Measurements from ENCODE around the gene KCNK4.

Gene KCNK4

GRCh38 chr11:64269540-64270220, 21.4 kb upstream of the KCNK4 start:
- peak; percentile 97 for DNase-seq

DNA sequence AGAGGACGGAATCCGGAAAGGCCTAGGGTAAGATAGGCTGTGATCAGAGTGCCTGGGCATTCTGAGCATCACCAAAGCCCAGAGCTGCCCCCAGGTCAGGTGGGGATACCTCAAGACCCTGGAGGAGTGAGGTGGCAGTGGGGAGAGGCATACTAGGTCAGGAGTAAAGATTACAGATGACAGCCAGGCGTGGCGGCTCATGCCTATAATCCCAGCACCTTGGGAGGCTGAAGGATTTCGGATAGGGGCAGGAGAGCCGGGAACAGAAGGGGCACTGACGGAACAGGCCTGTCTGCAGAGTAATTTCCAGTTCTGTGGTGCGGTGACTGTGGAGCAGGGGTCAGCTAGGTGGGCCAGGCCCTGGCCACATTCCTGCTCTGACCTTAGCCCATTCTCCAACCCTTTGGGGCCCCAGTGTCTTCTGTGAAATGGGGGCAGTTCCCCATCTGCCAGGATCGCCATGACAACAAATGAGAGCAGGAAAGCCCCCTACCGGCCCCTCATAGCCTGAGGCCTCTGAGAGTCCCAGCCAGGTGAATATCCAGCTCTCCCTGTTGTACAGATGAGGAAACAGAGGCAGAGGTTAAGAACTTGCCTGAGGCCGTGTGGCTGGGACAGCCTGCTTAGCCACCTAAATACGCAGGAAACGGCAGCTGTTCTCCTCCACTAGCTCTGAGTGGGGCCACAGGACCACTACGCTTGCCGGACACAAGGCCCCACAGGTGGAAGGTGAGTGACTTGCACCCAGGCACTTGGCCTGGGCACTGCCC, 15.9 kb upstream of the KCNK4 start:
- DNase-seq, result no peak

DNA sequence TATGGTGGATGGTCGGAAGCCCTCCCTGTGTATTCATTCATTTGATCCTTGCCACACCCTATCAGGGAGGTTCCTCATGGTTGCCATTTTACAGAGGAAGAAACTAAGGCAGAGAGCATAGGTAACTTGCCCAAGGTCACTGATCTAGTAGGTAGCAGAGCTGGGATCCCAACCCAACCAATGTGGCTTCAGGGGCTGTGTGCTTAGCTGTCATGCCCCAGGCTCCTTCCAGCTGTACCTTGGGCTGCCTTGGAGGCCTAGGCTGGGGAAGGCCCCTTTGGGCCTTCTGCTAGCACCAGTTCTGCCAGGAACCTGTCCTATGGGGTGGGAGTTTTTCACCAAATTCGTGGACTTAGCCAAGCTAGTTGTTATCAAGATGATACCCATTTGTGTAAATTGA, 15.3 kb upstream of the KCNK4 start:
- DNase-seq, result no peak

DNA sequence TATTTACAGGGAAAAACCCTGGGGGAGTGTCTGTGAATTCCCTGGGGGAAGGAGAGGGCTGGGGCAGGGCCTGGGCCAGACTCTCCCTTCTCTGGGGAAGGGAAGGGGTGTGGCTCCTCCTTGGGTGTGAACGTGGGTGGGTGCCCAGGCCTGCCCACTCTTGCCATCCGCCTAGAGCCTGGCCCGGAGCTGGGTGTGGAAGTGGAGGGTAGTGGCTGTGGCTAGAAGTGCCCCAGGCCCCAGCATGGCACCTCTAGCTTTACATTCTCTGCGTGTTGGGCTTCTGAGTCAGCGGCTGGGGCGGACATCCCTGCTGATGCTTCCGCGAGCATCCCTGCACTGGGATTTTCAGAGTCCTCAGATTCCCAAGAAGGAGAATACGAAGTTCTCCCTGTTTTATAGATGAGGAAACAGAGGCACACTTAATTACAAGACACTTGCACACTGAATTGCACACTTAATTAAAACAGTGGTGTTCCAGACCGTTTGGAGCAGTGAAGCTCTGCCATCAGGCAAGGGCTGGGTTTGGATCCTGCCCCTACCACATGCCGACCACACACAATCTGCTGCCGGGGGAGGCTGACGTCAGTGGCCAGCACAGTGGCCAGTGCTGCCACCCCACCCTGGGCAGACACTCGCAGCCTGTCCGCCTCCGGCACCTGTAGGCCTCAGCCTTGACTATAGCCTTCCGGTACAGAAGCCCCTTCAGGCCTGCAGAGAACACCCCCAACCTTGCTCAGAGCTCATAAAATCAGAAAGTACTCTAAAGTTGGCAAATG, 14.3 kb upstream of the KCNK4 start:
- no peak for DNase-seq

DNA sequence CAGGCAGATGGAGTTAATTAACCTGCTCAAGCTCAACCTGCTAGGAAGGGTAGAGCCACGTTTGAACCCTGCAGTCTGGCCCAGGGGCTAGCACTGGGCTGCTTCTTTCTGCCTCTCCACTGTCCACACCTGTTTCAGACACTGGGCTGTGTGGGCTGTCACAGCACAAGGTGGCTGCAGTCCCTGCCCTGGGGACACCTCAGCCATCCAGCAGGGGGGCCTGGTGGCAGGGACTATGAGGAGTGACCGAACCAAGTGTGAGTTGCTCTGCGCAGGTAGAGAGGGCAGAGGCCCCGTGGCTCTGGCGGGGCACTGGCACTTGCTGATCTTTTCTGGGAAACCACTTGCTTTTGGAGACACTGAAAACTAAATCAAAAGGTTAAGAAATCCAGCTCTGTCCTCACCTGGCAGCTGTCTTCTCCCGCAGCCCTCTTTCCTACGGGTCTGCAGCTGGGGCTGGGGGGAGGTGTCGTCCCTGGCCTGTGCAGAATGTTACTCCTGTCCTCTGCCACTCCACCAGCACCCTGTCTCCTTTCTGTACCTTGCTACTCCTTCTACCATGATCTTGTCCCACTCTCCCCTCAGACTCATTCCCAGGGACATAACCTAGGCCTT, 12.4 kb upstream of the KCNK4 start:
- no peak for DNase-seq

DNA sequence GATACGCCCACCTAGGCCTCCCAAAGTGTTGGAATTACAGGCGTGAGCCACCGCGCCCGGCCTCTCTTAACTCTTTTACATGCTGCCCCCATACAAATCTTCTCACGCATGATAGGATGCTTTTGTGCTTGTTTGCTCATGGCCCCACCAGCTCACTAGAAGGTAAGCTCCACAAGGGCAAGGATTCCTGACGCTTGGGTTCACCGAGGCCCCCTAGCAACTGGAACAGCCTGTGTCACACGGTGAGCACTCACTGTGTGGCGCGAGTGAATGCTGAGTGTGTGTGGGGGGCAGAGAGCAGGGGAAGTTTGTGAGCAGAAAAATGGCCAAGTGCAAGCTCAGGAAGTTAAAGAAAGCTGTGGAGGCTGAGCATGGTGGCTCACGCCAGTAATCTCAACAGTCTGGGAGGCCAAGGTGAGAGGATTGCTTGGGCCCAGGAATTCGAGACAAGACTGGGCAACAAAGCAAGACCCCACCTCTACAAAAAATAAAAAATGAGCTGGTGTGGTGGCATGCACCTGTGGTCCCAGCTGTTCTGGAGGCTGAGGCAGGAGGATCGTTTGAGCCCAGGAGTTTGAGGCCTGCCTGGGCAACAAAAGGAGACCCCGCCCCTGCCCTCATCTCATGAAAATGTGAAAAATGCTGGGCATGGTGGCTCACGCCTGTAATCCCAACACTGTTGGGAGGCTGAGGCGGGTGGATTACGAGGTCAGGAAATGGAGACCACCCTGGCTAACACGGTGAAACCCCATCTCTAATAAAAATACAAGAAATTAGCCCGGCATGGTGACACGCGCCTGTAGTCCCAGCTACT, 8.9 kb upstream of the KCNK4 start:
- no peak for DNase-seq

DNA sequence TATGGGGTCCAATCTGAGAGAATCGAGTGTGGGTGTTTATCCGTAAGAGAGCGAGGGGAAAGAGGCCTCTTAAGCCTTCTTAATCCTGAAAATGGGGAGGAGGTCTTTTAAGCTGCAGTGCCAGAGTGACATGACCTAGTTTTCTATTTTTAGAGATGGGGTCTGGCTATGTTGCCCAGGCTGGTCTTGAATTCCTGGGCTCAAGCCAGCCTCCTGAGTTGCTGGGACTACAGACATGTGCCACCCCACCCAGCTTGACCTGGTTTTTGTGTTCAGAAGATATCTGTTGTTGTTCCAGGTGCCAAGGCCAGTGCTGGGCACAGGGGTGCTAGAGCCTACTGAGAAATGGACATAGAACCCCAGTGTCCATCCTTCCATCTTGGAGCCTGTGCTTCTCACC, 8.0 kb upstream of the KCNK4 start:
- no peak for DNase-seq

- DNase-seq, result peak; percentile 94
Observed at GRCh38 chr11:64284048-64284961, 6.8 kb upstream of the KCNK4 start, which contains the start of gene BAD. BAD (minus strand) TSS chr11:64284665; CDS start chr11:64284368, 297 bp downstream.

DNA sequence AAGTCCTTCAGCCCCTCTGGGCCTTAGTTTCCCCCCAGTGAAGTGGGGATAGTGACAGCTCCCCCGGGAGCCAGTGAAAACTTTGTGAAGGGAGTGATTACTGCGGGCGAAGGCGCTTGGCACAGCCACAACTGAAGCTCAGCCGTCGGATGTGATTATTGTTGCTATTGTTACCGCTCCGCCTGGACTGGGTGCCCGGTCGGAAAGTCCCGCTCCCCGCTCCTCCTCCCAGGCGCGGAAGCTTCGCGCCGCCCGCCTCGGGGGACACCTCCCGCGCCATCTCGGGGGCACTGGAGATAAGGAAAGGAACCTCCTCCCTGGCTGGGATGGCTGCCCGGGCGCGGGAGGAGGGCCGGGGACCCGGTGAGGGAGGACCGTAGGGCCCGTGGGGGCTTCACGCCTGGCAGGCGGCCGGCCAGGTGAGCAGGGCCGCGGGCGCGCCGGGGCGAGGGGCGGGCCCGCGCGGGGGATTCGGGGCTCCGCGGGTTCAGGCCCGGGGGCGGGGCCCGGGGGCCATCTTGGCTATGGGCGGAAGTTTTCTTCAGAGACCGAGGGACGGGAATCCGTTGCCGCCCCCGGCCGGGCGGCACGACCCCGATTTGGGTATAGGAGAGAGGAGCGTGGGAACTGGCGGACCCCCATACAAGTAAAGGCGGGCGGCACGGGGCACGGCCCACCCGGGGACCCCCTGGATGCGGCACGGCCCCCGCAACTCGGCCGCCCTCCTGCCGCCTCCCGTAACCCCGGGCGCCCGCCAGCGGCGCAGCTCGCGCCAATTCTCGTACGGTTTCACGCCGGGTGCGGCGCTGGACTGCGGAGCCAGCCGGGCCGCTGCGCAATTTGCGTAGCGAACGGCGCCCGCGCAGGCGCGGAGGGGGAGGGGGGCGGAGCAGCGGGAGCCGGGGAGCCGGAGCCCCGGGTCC, 5.9 kb upstream of the KCNK4 start, which contains the start of gene GPR137:
Gene GPR137 (plus strand): TSS at position 887 of the 923 bp plus-strand sequence. CDS start 677 bp downstream, outside the sequence.
- DNase-seq, result peak; percentile 67

DNA sequence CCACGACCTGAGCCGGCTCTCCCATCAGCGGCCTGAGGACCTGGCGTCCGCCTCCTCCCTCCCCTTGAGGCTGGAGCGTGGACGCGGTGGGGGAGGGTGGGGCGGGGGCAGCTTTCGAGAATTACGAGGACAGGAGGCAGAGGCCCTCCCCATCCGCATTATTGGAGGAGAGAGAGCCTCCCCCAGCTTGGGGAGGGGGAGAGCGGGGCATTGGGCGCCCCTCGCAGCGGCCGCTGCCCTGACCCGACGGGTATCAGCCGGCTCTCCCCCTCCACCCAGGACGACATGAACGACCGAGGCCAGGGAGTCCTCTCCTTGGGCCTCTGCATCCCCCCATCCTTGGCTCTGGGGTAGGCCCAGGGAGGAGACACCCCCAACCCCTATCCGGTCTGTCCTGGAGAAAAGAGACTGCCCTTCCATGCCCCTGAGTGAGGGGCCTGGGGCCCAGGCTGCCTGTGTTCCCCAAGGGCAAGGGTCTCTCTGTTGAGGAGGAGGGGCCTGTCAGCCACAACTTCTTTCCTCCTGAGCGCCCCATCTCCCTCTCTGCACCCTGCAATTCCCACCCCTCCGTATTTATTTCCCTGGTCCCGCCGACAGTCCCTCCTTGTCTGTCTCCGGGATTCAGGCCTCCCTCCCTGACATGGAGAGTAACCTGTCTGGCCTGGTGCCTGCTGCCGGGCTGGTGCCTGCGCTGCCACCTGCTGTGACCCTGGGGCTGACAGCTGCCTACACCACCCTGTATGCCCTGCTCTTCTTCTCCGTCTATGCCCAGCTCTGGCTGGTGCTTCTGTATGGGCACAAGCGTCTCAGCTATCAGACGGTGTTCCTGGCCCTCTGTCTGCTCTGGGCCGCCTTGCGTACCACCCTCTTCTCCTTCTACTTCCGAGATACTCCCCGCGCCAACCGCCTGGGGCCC, 5.0 kb upstream of the KCNK4 start:
- DNase-seq, result peak; percentile 15

DNA sequence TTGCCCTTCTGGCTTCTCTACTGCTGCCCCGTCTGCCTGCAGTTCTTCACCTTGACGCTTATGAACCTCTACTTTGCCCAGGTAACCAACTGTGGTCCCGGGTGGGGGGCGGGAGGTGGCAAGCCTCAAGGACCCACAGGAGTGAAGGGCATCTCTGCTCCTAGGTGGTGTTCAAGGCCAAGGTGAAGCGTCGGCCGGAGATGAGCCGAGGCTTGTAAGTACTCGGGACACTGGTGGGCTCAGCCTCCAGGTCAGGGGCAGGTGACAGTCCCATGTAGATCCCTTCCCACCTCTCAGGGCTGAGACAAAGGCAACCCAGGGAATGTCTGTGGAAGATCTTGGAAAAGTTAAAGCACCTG, 4.3 kb upstream of the KCNK4 start:
- no peak for DNase-seq

DNA sequence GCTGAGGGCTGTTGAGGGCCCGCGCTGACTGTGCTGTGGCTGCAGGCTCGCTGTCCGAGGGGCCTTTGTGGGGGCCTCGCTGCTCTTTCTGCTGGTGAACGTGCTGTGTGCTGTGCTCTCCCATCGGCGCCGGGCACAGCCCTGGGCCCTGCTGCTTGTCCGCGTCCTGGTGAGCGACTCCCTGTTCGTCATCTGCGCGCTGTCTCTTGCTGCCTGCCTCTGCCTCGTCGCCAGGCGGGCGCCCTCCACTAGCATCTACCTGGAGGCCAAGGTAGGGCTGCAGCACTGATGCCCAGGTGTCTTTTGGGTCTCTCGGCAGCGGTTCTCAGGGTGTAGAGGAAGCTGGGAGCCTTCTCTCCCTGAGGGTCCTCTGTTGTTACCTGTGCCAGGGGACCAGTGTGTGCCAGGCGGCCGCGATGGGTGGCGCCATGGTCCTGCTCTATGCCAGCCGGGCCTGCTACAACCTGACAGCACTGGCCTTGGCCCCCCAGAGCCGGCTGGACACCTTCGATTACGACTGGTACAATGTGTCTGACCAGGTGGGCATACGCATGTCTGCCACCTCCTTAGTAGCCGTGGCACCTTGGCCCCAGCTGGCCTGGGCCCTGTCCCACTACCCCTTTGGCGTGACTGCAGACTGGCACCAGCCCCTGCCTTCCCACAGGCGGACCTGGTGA, 3.3 kb upstream of the KCNK4 start:
- DNase-seq, result no peak

DNA sequence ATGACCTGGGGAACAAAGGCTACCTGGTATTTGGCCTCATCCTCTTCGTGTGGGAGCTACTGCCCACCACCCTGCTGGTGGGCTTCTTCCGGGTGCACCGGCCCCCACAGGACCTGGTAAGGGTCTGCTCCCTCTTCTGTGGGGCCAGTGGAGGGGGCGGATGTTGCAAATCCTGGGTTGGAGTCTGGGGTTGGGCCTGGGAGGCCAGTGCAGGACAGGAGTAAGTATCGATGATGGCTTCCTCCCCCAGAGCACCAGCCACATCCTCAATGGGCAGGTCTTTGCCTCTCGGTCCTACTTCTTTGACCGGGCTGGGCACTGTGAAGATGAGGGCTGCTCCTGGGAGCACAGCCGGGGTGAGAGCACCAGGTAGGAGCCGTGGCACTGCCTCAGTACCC, 2.8 kb upstream of the KCNK4 start:
- no peak for DNase-seq

- no peak for DNase-seq
Observed at GRCh38 chr11:64289002-64289564, 2.0 kb upstream of the KCNK4 start.

GRCh38 chr11:64290352-64291261, 495 bp upstream of the KCNK4 start:
- DNase-seq, result no peak

DNA sequence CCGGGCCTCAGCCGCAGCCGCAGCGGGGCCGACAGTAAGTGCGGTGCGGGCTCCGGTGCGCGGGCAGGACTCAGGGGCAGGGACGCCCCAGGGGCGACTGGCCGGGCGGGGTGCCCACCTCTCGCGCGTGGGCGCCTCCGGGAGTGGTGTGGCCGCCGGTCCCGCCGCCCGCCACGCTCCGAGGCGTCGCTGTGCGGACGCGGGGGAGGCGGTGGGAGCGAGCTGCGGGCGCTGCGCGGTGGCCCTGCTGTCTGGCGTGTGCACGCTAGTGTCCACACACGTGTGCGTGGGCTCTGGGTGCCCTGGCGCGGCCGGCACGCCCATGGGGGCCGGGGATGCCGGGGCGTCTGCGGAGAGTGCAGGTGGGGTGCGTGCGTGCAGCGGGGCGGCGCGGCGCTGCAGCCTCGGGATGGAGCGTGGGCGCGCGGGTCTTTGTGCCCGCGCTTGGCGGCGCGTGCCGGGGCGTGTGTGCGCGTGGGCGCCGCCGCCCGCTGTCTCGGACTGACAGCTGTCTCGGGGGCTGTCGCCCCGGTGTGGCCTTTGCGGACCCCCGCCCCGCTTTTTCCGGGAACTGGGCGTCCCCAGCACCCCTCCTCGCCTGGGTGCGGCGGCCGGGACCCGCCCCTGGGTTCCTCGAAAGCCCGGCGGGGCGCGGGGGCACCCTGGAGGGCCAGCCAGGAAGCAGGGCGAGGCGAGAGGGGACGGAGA, 804 bp downstream of the KCNK4 start:
- no peak for DNase-seq
